ENCODE data around the gene COX20. TPM values are rescaled to one million over a fixed set of nuclear protein-coding genes. Genes with fewer than 3 reads are reported as not detected.
A peak's percentile ranks its signal among the peaks of the same experiment; 100 is the strongest.

Gene COX20
- total and polyA plus RNA-seq, 2 of the 8 experiments (the other 6 are each of a cell fraction or from before 2014, with no cell fraction given) = 17.5 to 28.8 TPM

GRCh38 chr1:244864253-244865027, 29.0 kb downstream of the COX20 start, which contains the start of gene HNRNPU (continued):
- TF ChIP-seq KDM4A (IDR thresholded peaks at IDR 0.05; ENCODE audit: low read depth, low read length, severe bottlenecking) = peak; percentile 27
- no peak for TF ChIP-seq TCF12 (IDR thresholded peaks at IDR 0.05; ENCODE audit: low read depth, low read length)
- peak; percentile 40; the same call in 1 of the 2 replicates for TF ChIP-seq RBBP5 (IDR thresholded peaks at IDR 0.05; ENCODE audit: borderline replicate concordance, low read depth, low read length)

Measured in H1 (cell line).